ENCODE measurements around the gene KIFC3. TPM values are rescaled to one million over a fixed set of nuclear protein-coding genes. Genes with fewer than 3 reads are reported as not detected.
A peak's percentile ranks its signal among the peaks of the same experiment; 100 is the strongest.

The KIFC3 gene
- total and polyA plus RNA-seq, 7 experiments from 2014 or later, result 0.73 to 9.2 (median 1.6) TPM; not detected in 3

DNA sequence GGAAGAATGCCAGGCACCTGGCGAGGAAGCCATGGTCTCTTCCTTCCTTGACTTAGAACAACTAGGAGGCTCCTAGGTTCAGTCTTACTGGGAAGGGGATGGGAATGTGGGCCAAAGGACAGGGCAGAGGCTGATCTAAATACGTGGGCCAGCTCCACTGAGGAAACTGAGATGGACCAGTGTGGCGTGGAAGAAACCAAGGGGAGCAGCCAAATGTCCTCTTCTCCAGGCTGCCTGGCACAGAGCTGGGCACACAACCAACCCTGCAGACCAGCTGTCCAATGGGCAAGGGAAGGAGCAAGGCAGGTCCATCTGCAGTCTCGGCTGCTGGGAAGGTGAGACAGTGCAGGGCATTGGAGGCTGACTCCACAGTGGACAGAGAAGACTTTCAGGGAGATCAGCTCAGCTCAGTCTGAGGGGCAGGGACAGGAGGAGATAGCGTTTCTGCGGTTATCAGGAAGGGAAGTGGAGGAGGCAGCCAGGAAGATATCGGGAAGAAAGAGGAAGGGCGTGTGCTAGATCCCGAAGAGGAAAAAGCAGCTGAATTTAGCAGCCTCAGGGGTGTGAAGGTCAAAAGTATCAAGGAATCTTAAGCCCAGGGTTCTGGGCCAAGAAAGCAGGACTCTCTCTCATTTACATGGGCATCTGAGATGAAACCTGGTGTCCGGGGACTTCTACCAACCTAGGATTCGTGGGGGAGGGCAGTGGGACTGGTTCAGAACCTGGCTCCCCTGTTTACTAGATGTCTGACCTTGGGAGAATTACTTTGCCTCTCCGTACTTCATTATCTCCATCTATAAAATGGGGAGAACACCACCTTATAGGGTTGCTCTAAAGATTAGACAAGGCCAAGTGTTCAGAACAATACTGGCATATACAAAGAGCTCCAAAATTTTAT lies 1.8 kb downstream of the KIFC3 start:
- Mint-ChIP-seq H3K27ac (peak overlapping the region in 1 of 9 donors; percentile 24), H3K36me3 (peaks cover 0 to 6% (median 0%) of the 10 kb centered on the region in 5 donors), H3K9me3 (peaks cover 0 to 2% (median 0%) of the 10 kb centered on the region in 11 donors), H3K27me3 (peaks cover 9 to 48% (median 18%) of the 10 kb centered on the region in 5 donors), H3K4me3 (peak overlapping the region in 4 of 10 donors; percentile 8 to 60 (median 28)), H3K4me1 (peaks cover 19 to 38% (median 31%) of the 10 kb centered on the region in 7 donors)
- POLR2A ChIA-PET, result no interaction called here
- ATAC-seq (no peak), DNase-seq (no peak)
- peaks cover 0 to 8% of the 10 kb centered on the region in 2 donors for H3K27me3 ChIP-seq (ENCODE audit: control insufficient read depth in 2 of 2, insufficient read depth in 2 of 2, low read length in 2 of 2)
- no peaks in the 10 kb centered on the region for H3K36me3 ChIP-seq (ENCODE audit: control insufficient read depth in 2 of 3, insufficient read depth in 3 of 3, low read length in 3 of 3)
- H3K27ac ChIP-seq (ENCODE audit: low read depth, low read length), result no peak overlapping the region
- no peak overlapping the region for H3K4me3 ChIP-seq (ENCODE audit: low read length)
- CTCF ChIA-PET, result no interaction called here
- intact Hi-C loops (cut with micrococcal nuclease), result no loop called here
- no peaks in the 10 kb centered on the region for H3K9me3 ChIP-seq (ENCODE audit: control insufficient read depth in 2 of 3, low read length in 3 of 3)
- peaks cover 0 to 12% of the 10 kb centered on the region in 2 donors for H3K4me1 ChIP-seq (ENCODE audit: control insufficient read depth in 2 of 2, insufficient read depth in 2 of 2, low read length in 2 of 2)

DNA sequence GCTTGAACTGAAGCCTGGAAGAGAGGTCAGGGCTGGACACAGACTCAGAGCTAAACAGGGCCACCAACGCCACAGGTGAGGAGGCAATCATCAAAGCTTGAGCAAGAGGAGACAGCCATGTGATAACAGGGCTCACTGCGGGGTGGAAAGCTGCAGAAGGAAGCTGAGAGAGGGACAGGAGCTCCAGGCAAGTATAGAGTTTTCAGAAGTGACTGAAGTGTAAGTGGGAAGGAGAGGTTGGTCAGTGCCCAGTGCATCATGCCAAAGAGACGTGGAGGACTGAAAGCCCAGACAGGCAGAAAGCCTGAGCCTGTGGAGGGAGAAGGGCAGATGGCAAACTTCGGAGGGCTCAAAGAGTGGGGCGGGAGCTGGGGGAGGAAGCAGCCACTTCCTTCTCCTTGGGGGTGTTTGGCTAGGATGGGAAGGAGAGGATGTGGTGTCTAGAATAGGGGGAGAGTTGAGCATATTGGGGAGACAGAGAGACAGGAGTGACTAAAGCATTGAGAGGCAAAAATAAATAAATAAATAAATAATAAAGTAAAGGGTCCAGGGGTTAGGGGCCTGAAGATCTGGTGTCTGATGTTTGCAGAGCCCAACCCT lies 2.6 kb downstream of the KIFC3 start:
- ChIA-PET POLR2A (no interaction called here), CTCF (no interaction called here)
- H3K27ac ChIP-seq (ENCODE audit: low read depth, low read length), result no peak overlapping the region
- intact Hi-C loops (cut with micrococcal nuclease), result no loop called here
- H3K27me3 ChIP-seq (ENCODE audit: control insufficient read depth in 2 of 2, insufficient read depth in 2 of 2, low read length in 2 of 2), result peaks cover 0 to 8% of the 10 kb centered on the region in 2 donors
- Mint-ChIP-seq H3K36me3 (peaks cover 0 to 6% (median 0%) of the 10 kb centered on the region in 5 donors), H3K9me3 (peaks cover 0 to 2% (median 0%) of the 10 kb centered on the region in 11 donors), H3K27me3 (peaks cover 9 to 48% (median 18%) of the 10 kb centered on the region in 5 donors), H3K4me1 (peaks cover 19 to 38% (median 31%) of the 10 kb centered on the region in 7 donors), H3K4me3 (peak overlapping the region in 5 of 10 donors; percentile 6 to 70 (median 32)), H3K27ac (peak overlapping the region in 2 of 9 donors; percentile 6 to 47)
- H3K36me3 ChIP-seq (ENCODE audit: control insufficient read depth in 2 of 3, insufficient read depth in 3 of 3, low read length in 3 of 3), result no peaks in the 10 kb centered on the region
- peaks cover 0 to 12% of the 10 kb centered on the region in 2 donors for H3K4me1 ChIP-seq (ENCODE audit: control insufficient read depth in 2 of 2, insufficient read depth in 2 of 2, low read length in 2 of 2)
- ATAC-seq (no peak), DNase-seq (no peak)
- H3K9me3 ChIP-seq (ENCODE audit: control insufficient read depth in 2 of 3, low read length in 3 of 3), result no peaks in the 10 kb centered on the region
- no peak overlapping the region for H3K4me3 ChIP-seq (ENCODE audit: low read length)

DNA sequence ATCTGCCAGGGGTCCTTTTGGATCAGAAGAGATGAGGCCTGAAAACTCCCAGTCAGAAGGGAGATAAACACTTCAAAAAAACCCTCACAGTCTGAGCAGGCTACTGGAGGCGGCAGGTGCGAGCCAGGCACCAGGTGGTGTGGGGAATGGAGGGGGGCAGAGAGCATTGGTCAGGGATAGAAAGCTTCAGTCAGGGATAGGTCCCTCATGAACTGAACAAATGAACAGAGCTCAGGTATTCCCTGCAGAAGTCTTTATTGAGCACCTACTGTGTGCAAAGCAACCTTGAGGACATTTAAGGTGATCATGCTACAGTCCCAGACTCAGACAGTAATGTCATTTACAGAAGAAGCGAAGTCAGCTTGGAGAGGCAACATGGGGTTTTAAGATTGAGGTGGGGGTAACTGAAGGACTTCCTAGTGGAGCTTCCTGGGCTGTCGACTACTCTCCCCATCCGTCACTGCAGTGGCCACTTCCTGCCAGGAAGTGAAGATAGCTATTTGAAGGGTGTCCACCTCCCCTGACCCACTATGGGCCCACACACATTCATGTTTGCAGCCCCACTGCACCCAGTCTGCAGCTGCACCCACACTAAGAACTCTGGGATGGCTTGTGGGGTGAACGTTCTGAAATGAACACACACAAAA lies 3.2 kb downstream of the KIFC3 start:
- Mint-ChIP-seq H3K9me3 (peaks cover 0 to 2% (median 0%) of the 10 kb centered on the region in 11 donors), H3K36me3 (peaks cover 0 to 6% (median 0%) of the 10 kb centered on the region in 5 donors), H3K4me3 (peak overlapping the region in 2 of 10 donors; percentile 32 to 34), H3K27me3 (peaks cover 9 to 43% (median 18%) of the 10 kb centered on the region in 5 donors), H3K27ac (peak overlapping the region in 2 of 9 donors; percentile 6 to 47), H3K4me1 (peaks cover 19 to 38% (median 31%) of the 10 kb centered on the region in 7 donors)
- H3K27me3 ChIP-seq (ENCODE audit: control insufficient read depth in 2 of 2, insufficient read depth in 2 of 2, low read length in 2 of 2), result peaks cover 0 to 8% of the 10 kb centered on the region in 2 donors
- no peak overlapping the region for H3K27ac ChIP-seq (ENCODE audit: low read depth, low read length)
- peaks cover 0 to 12% of the 10 kb centered on the region in 2 donors for H3K4me1 ChIP-seq (ENCODE audit: control insufficient read depth in 2 of 2, insufficient read depth in 2 of 2, low read length in 2 of 2)
- no peaks in the 10 kb centered on the region for H3K36me3 ChIP-seq (ENCODE audit: control insufficient read depth in 2 of 3, insufficient read depth in 3 of 3, low read length in 3 of 3)
- H3K9me3 ChIP-seq (ENCODE audit: control insufficient read depth in 2 of 3, low read length in 3 of 3), result no peaks in the 10 kb centered on the region
- POLR2A ChIA-PET, result no interaction called here
- ATAC-seq (no peak), DNase-seq (no peak)
- H3K4me3 ChIP-seq (ENCODE audit: low read length), result no peak overlapping the region
- intact Hi-C loops (cut with micrococcal nuclease), result no loop called here
- CTCF ChIA-PET, result no interaction called here

DNA sequence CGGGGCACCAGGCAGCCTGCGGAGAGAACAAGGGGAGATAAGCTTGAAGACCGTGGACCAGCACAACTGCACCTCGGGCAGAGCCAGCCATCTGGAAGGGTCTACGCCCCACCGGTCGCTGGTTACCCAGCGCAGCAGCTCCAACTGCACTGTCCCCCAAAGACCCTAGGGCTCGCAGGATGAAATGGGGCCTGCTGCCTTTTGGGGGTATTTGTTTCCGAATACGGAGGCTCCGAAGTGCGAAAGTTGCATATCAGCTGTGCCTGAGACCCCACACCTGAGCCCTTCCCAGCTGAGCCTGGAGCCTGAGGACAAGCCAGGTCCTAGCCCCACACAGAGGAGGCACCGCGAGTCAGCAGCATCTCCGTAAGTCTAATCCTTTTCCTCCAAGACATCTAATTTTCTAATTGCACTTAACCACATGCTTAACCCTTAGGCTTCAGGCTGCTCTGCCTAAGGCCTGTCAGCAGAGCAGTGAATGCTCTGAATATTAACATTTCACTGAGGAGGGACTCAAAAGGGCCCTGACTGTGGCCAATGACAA lies 4.0 kb downstream of the KIFC3 start:
- peaks cover 0 to 6% (median 0%) of the 10 kb centered on the region in 5 donors for H3K36me3 Mint-ChIP-seq
- no peak for ATAC-seq
- CTCF ChIA-PET, result no interaction called here

DNA sequence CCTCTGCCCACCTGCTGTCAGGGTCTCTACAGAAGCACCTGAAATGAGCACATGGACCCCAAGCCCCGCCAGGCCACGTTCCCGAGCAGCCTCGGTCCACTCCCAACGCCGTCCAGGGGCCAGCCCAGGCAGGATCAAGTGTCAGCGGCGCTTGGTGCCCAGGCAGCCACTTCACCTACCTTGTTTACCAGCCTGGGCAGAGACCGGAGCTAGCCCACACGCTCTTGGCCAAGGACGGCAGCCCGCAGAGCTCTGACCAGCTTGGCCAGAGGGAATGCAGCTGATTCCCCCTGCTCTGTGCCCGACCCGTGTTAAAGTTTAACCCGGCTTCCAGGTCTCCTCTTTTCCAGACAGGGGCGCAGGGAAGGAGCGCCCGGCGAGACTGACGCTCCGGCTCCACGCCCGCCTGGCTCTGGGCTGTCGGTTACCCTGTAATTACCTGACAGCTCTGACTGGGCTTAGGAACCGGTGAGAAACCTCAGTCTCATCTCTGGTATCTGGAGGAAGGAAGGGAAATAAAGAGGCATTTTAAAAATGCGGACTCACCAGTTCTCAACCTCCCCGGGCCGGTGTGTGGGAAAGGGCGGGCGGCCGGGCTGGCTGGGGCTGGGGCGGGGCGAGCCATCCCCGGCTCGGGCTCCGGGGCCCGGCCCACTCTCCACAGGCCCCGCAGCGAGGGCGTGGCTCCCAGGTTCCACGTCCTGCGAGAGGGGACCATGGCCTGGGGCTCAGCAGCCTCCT lies 4.6 kb downstream of the KIFC3 start:
- POLR2A ChIA-PET, result no interaction called here
- no peak overlapping the region for H3K4me3 ChIP-seq (ENCODE audit: low read length)
- peaks cover 0 to 5% of the 10 kb centered on the region in 2 donors for H3K27me3 ChIP-seq (ENCODE audit: control insufficient read depth in 2 of 2, insufficient read depth in 2 of 2, low read length in 2 of 2)
- Mint-ChIP-seq H3K27me3 (peaks cover 3 to 31% (median 8%) of the 10 kb centered on the region in 5 donors), H3K27ac (no peak overlapping the region), H3K9me3 (peaks cover 0 to under 1% (median 0%) of the 10 kb centered on the region in 11 donors), H3K4me1 (peaks cover 16 to 32% (median 27%) of the 10 kb centered on the region in 7 donors), H3K36me3 (peaks cover 0 to 3% (median 0%) of the 10 kb centered on the region in 5 donors), H3K4me3 (no peak overlapping the region)
- H3K4me1 ChIP-seq (ENCODE audit: control insufficient read depth in 2 of 2, insufficient read depth in 2 of 2, low read length in 2 of 2), result peaks cover 0 to 6% of the 10 kb centered on the region in 2 donors
- CTCF ChIA-PET, result no interaction called here
- H3K27ac ChIP-seq (ENCODE audit: low read depth, low read length), result no peak overlapping the region
- DNase-seq (no peak), ATAC-seq (no peak)
- H3K36me3 ChIP-seq (ENCODE audit: control insufficient read depth in 2 of 3, insufficient read depth in 3 of 3, low read length in 3 of 3), result no peaks in the 10 kb centered on the region
- intact Hi-C loops (cut with micrococcal nuclease), result no loop called here
- H3K9me3 ChIP-seq (ENCODE audit: control insufficient read depth in 2 of 3, low read length in 3 of 3), result no peaks in the 10 kb centered on the region

More for the DNA sequence above, 4.0 kb downstream of the KIFC3 start:
- Mint-ChIP-seq H3K27ac (no peak overlapping the region), H3K27me3 (peaks cover 9 to 38% (median 15%) of the 10 kb centered on the region in 5 donors), H3K4me1 (peaks cover 19 to 38% (median 31%) of the 10 kb centered on the region in 7 donors), H3K9me3 (peaks cover 0 to 2% (median 0%) of the 10 kb centered on the region in 11 donors), H3K4me3 (no peak overlapping the region)
- POLR2A ChIA-PET, result no interaction called here
- intact Hi-C loops (cut with micrococcal nuclease), result no loop called here
- Histone ChIP-seq H3K27me3 (ENCODE audit: control insufficient read depth in 2 of 2, insufficient read depth in 2 of 2, low read length in 2 of 2) (peaks cover 0 to 8% of the 10 kb centered on the region in 2 donors), H3K27ac (ENCODE audit: low read depth, low read length) (no peak overlapping the region), H3K4me3 (ENCODE audit: low read length) (no peak overlapping the region), H3K9me3 (ENCODE audit: control insufficient read depth in 2 of 3, low read length in 3 of 3) (no peaks in the 10 kb centered on the region), H3K4me1 (ENCODE audit: control insufficient read depth in 2 of 2, insufficient read depth in 2 of 2, low read length in 2 of 2) (peaks cover 0 to 12% of the 10 kb centered on the region in 2 donors), H3K36me3 (ENCODE audit: control insufficient read depth in 2 of 3, insufficient read depth in 3 of 3, low read length in 3 of 3) (no peaks in the 10 kb centered on the region)
- DNase-seq, result no peak

DNA sequence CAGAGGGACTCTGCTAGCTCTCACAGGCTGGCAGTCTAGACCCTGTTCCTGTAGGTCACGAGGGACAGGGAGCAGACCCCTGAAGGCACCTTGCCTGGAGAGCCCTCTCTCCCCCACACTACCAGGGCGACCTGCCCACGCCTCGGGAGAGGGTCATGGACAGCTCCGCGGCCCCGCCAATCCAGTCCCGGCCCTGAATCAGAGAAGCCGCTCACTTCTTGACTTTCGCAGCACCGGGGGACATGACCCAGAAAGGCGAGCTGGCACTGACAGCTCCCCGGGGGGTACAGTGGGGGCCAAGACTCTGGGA lies 5.1 kb downstream of the KIFC3 start:
- intact Hi-C loops (cut with micrococcal nuclease), result no loop called here
- Histone ChIP-seq H3K27me3 (ENCODE audit: control insufficient read depth in 2 of 2, insufficient read depth in 2 of 2, low read length in 2 of 2) (peaks cover 0 to 5% of the 10 kb centered on the region in 2 donors), H3K9me3 (ENCODE audit: control insufficient read depth in 2 of 3, low read length in 3 of 3) (no peaks in the 10 kb centered on the region), H3K36me3 (ENCODE audit: control insufficient read depth in 2 of 3, insufficient read depth in 3 of 3, low read length in 3 of 3) (no peaks in the 10 kb centered on the region), H3K4me1 (ENCODE audit: control insufficient read depth in 2 of 2, insufficient read depth in 2 of 2, low read length in 2 of 2) (peaks cover 0 to 4% of the 10 kb centered on the region in 2 donors), H3K27ac (ENCODE audit: low read depth, low read length) (no peak overlapping the region), H3K4me3 (ENCODE audit: low read length) (no peak overlapping the region)
- ChIA-PET POLR2A (no interaction called here), CTCF (no interaction called here)
- DNase-seq (no peak), ATAC-seq (no peak)
- H3K27ac Mint-ChIP-seq, result no peak overlapping the region
- peaks cover 0 to 1% (median 0%) of the 10 kb centered on the region in 11 donors for H3K9me3 Mint-ChIP-seq
- H3K27me3 Mint-ChIP-seq, result peaks cover 0 to 30% (median 5%) of the 10 kb centered on the region in 5 donors
- peaks cover 13 to 29% (median 23%) of the 10 kb centered on the region in 7 donors for H3K4me1 Mint-ChIP-seq
- H3K36me3 Mint-ChIP-seq, result no peaks in the 10 kb centered on the region
- H3K4me3 Mint-ChIP-seq, result no peak overlapping the region
